Nephron (organoid): ENCODE results near the gene GTF2IRD1.

Experiments
- H3K27ac Mint-ChIP-seq, 3 experiments: 2 replicates each; pipeline ENCODE4 v1.8.0; 2020; ENCODE audit warnings: mixed read lengths in 3 of 3, mild to moderate bottlenecking in 2 of 3, moderate library complexity in 1 of 3
- H3K27me3 Mint-ChIP-seq: 2 replicates; pipeline ENCODE4 v1.8.0; 2021; ENCODE audit warnings: low read depth, mild to moderate bottlenecking, moderate library complexity, mixed read lengths
- H3K36me3 Mint-ChIP-seq: 2 replicates; pipeline ENCODE4 v1.8.0; 2020; ENCODE audit warnings: low read depth, mixed read lengths
- H3K4me1 Mint-ChIP-seq: 2 replicates; pipeline ENCODE4 v1.8.0; 2020; ENCODE audit warnings: mixed read lengths
- H3K4me3 Mint-ChIP-seq, 3 experiments: 2 replicates each; pipeline ENCODE4 v1.8.0; 2020; ENCODE audit warnings: mild to moderate bottlenecking in 3 of 3, mixed read lengths in 3 of 3, moderate library complexity in 2 of 3
- H3K9me3 Mint-ChIP-seq: 2 replicates; pipeline ENCODE4 v1.8.0; 2020; ENCODE audit warnings: mixed read lengths
- TF ChIP-seq, protein P1 (sequence below), 3 experiments: fragments of 200-600 bp; sonication (generic); IDR thresholded peaks; one replicate each; pipeline ENCODE4 v1.5.0; 2021; ENCODE audit warnings: antibody characterized with exemption in 3 of 3; ENCODE audit not compliant: unreplicated experiment in 3 of 3

GTF2IRD1 gene

GRCh38 chr7:74606101-74606908, 152.6 kb downstream of the GTF2IRD1 start:
- no peaks in the 10 kb centered on the region for H3K27me3 Mint-ChIP-seq
- H3K4me1 Mint-ChIP-seq, result peaks cover 13% of the 10 kb centered on the region
- peaks cover 19% of the 10 kb centered on the region for H3K36me3 Mint-ChIP-seq
- peak overlapping the region; percentile 50 to 76 (median 69) for H3K4me3 Mint-ChIP-seq
- H3K9me3 Mint-ChIP-seq, result no peaks in the 10 kb centered on the region
- TF ChIP-seq, protein P1, sequence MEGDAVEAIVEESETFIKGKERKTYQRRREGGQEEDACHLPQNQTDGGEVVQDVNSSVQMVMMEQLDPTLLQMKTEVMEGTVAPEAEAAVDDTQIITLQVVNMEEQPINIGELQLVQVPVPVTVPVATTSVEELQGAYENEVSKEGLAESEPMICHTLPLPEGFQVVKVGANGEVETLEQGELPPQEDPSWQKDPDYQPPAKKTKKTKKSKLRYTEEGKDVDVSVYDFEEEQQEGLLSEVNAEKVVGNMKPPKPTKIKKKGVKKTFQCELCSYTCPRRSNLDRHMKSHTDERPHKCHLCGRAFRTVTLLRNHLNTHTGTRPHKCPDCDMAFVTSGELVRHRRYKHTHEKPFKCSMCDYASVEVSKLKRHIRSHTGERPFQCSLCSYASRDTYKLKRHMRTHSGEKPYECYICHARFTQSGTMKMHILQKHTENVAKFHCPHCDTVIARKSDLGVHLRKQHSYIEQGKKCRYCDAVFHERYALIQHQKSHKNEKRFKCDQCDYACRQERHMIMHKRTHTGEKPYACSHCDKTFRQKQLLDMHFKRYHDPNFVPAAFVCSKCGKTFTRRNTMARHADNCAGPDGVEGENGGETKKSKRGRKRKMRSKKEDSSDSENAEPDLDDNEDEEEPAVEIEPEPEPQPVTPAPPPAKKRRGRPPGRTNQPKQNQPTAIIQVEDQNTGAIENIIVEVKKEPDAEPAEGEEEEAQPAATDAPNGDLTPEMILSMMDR (IDR thresholded peaks at IDR 0.05; ENCODE audit: unreplicated experiment in 3 of 3), result no peak
- H3K27ac Mint-ChIP-seq, result peak overlapping the region; percentile 29 to 78 (median 59)

DNA sequence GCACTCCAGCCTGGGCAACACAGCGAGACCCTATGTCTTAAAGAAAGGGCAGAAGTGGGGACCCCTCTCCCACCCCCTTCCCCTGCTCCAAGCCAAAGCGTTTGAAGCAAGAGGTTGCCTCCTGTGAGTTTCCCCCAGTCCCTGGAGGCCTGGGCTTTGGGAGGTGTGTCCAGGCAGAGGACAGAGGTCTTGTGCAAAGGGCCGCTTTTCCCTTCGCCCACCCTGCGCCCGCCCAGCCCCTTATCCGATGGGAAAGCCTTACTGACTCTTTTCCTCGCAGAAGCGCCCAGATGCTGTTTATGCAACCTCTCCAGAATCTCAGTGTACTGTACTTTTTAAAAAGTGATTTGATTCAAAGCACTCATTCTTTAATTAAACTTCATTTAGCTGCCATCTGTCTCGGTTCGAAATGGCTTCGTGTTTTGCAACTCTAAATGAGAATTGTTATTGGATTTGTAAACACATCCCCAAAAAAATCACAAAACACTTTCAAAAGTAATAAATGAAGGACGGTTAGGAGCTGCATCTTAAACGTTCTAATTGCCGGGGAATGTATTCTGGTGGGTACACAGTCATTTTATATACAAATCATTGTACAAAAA, 153.3 kb downstream of the GTF2IRD1 start:
- Mint-ChIP-seq H3K4me1 (peaks cover 13% of the 10 kb centered on the region), H3K36me3 (peaks cover 19% of the 10 kb centered on the region), H3K9me3 (no peaks in the 10 kb centered on the region), H3K27ac (peak overlapping the region in 2 of 3 experiments; percentile 29 to 41), H3K27me3 (no peaks in the 10 kb centered on the region), H3K4me3 (peak overlapping the region; percentile 53 to 76 (median 68))
- TF ChIP-seq, protein P1 (IDR thresholded peaks at IDR 0.05; ENCODE audit: unreplicated experiment in 3 of 3), result no peak

- H3K36me3 Mint-ChIP-seq, result peaks cover 4% of the 10 kb centered on the region
- no peaks in the 10 kb centered on the region for H3K9me3 Mint-ChIP-seq
- TF ChIP-seq, protein P1 (IDR thresholded peaks at IDR 0.05; ENCODE audit: unreplicated experiment in 3 of 3), result no peak
- no peaks in the 10 kb centered on the region for H3K27me3 Mint-ChIP-seq
- no peak overlapping the region for H3K4me3 Mint-ChIP-seq
- H3K4me1 Mint-ChIP-seq, result peaks cover 19% of the 10 kb centered on the region
- H3K27ac Mint-ChIP-seq, result peak overlapping the region; percentile 87 to 92 (median 91)
Observed at GRCh38 chr7:74612015-74612829, 158.5 kb downstream of the GTF2IRD1 start.

DNA sequence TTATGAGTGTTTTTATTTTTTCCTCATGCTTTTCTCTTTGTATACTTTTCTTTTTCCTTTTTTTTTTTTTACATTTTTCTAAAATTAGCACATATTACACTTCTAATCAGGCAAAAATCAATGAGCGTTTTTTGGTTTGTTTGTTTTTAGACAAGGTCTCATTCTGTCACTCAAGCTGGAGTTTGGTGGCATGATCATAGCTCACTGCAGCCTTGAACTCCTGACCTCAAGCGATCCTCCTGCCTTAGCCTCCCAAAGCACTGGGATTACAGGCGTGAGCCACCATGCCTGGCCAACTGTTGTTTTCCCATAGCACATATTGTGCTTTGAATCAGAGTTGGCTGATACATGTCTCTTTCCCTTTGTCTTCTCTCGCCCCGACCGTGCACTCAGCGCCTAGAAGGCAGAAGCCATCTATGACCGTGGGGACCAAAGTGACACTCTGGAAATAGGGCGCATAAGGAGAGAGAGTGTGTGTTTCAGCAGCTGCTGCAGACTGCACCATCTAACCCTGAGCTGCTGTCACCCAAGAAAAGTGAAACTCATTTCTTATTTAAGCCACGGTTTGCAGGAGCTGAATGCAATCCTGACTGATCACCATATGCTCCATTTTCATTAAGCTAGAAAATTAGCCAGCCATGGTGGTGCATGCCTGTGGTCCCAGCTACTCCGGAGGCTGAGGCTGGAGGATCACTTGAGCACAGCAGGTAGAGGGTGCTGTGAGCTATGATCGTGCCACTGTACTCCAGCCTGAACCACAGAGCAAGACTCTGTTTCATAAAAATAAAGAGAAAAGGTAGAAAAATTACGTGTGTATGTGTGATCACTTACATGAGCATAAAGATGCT, 162.5 kb downstream of the GTF2IRD1 start:
- Mint-ChIP-seq H3K4me3 (no peak overlapping the region), H3K27me3 (no peaks in the 10 kb centered on the region), H3K36me3 (no peaks in the 10 kb centered on the region), H3K4me1 (peaks cover 28% of the 10 kb centered on the region), H3K27ac (peak overlapping the region; percentile 60 to 93 (median 92)), H3K9me3 (no peaks in the 10 kb centered on the region)
- TF ChIP-seq, protein P1 (IDR thresholded peaks at IDR 0.05; ENCODE audit: unreplicated experiment in 3 of 3), result no peak

- Mint-ChIP-seq H3K27me3 (no peaks in the 10 kb centered on the region), H3K4me1 (peaks cover 26% of the 10 kb centered on the region), H3K27ac (peak overlapping the region; percentile 75 to 93 (median 93)), H3K9me3 (no peaks in the 10 kb centered on the region), H3K4me3 (peak overlapping the region in 1 of 3 experiments; percentile 19), H3K36me3 (no peaks in the 10 kb centered on the region)
- TF ChIP-seq, protein P1 (IDR thresholded peaks at IDR 0.05; ENCODE audit: unreplicated experiment in 3 of 3), result no peak
Observed at GRCh38 chr7:74617180-74617744, 163.6 kb downstream of the GTF2IRD1 start.
